ENCODE results near the gene EMD.
"Not testable (repeated sequence)": the region's sequence is repeated elsewhere in the genome, so short reads cannot be mapped to it uniquely, and the experiment has no call there.

EMD gene

DNA sequence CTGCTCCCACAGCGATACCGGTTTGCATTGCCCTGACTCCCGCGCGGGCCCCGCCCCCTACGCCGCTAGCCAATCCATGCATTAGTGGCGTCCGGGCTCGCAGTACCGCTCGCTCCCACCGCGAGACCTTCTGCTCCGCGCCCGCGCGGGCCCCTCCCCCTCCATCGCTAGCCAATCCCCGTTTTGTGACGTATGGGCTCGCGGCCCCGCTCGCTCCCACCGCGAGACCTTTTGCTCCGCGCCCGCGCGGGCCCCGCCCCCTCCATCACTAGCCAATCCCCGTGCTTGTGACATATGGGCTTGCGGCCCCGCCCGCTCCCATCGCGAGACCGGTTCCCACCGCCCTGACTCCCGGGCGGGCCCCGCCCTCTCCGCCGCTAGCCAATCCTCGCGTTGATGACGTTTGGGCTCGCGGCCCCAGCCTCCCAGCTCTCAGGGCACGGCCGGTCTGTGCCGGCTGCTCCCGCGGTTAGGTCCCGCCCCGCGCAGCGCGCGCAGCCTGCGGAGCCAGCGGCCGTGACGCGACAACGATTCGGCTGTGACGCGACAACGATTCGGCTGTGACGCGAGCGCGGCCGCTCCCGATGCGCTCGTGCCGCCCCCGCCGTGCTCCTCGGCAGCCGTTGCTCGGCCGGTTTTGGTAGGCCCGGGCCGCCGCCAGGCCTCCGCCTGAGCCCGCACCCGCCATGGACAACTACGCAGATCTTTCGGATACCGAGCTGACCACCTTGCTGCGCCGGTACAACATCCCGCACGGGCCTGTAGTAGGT is at the start of gene EMD:
EMD (plus strand) TSS at position 497 of the 770 bp plus-strand sequence; CDS start at position 687, 190 bp downstream.
- peak; percentile 96 for DNase-seq (ENCODE audit: low spot score)

DNA sequence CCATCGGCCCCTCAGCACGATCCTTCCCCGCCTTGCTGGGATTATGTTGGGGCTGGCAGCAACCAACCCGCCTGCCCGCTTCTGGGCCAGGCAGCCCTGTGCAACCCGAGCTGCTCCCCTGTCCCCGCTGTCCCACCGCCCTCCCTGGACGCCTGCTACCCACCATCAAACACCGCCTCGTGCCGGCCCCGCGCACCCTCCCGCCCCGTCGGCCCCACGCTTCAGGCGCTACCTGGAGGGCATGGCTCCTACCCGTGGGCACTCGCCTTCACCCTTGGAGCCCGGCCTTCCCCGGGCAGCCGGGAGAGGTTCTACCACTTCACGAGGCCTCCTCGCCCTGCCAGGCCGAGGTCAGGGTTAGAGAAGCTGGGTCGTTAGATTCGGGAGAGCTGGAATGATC is 46.5 kb upstream of the EMD start:
- no peak for DNase-seq (ENCODE audit: low spot score)

DNA sequence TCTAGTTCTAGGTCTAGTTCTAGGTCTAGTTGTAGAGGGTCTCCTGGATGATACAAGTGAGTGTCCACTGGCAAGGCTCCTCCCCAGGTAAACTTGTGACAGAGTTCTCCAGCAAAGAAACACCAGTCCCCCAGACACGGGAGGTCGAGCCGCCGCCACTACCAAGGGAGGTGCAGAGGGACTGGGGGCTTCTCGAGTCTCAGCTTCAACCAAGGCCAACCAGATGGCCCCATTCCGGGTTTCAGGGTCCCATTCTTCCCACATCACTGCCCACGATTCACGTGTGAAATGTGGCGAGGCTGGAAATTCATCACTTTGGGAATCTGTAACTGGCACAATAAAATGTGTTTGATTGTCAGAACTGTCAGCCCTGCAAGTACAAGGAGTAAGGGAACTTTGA is 46.0 kb upstream of the EMD start:
- DNase-seq (ENCODE audit: low spot score), result no peak

DNA sequence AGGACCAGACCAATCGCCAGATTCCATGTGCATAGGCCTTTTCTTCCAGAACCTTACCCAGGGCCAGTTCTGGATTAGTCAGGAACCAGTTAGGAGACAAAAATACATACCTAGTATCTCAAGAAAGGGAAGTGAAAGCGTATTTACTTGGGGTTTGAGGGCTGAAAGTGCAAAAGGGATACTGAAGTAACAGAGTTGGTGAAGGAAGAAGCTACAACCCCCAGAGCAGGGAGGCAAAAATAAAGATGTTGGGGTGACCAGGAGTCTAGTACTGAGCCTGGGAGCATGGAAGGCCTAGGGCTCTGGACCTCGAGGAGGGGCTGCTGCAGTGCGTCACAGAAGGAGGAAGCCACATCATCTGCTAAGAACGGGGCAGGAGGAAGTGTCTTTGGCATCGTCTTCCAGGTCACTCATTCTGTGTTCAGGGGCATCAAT is 45.2 kb upstream of the EMD start:
- DNase-seq (ENCODE audit: low spot score), result no peak

DNA sequence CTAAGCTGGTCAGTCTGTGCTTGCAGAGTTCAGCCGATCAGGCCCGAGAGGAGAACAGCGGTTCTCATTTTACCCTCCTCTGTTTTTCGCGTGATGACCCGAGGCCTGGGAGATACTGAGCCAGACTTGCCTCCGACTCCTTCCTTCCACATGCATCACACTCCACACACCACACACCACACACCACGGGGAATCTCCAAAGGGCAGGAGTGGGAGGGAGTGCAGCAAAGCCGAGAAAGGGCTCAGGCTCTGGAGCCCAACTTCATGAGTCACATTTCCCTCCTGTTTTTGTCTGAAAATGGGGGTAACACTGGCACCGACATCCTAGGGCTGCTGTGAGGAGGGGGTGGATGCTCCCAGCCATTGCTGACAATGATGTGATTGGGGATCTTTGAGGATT is 44.6 kb upstream of the EMD start:
- no peak for DNase-seq (ENCODE audit: low spot score)

DNA sequence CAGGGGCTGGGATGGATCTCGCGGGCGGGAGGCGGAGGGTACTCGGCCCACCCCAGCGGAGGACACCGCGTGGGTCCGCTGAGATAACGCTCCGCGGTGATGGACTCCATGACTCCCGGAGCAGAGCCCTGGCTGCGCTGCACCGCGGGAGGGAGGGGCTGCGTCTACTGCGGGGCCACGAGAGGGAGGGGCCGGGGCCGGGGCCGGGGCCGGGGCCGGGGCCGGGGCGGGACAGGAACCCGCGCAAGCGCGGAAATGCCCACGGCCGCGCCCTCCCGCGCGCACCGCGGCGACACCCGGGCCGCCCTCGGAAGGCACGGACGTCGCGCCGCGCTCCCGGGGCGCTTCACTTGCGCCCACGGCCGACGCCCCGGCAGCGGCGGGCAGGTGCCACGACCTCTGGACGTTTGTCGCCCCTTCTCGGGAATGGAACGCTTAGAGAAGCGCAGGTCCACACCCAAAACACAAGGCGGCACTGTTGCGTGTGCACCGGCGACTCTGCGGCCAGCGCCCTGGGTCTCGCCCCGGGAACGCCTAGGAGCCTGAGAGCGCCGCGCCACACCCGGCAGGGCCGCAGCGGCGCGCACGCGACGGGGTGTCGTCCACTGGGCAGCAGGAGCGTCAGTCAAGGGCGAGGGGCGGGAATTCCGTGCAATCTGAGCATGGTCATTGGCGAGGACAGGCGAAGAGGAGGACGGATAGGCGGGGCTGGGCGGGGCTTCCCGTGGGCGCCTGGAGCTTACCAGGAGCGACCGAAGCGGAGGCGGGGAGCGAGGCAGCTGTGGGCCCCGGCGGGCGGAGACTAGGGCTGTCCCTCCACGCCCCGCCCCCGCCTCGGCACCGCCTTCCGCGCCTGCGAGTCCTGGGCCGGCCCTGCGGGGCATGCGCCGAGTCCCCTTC is 37.4 kb upstream of the EMD start:
- DNase-seq (ENCODE audit: low spot score), result not testable (repeated sequence)

DNA sequence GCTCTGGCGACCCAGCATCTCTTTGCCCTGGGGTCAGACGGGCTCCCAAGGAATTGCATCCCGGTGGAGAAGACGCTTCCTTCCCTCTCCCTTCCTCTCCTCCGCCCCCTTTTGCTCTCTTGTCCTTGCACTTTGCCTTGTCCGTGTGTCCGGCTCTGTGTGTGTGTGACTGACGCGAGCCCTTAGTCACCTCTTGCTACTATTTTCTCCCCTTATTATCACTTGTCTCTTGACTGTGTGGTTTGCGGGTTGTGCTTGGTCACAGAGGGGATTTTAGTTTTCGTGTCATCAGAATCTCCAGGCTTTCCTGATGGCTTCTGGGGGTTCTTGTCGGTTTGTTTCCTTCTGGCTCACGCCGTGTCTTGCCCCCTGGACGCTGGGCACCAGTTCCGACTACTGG is 36.0 kb upstream of the EMD start:
- not testable (repeated sequence) for DNase-seq (ENCODE audit: low spot score)

DNA sequence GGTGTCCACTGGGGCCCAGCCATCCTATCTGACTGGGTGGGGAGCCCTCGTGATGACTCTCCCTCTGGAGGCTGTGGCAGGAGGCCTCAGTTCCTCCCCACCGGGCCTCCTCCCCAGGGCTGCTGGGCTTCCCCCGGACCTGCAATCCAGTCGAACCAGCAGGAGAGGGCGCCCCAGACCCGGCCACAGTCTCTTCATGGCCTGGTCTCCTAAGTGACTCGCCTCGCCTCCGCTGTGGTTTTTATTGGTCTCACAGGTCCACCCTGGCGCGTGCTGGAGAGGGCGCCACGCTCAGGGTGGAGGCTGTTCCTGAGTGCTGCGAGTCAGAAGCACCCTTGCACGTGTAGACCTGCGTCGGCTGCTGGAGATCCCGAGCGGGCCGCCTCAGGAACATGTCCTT is 35.5 kb upstream of the EMD start:
- not testable (repeated sequence) for DNase-seq (ENCODE audit: low spot score)

DNA sequence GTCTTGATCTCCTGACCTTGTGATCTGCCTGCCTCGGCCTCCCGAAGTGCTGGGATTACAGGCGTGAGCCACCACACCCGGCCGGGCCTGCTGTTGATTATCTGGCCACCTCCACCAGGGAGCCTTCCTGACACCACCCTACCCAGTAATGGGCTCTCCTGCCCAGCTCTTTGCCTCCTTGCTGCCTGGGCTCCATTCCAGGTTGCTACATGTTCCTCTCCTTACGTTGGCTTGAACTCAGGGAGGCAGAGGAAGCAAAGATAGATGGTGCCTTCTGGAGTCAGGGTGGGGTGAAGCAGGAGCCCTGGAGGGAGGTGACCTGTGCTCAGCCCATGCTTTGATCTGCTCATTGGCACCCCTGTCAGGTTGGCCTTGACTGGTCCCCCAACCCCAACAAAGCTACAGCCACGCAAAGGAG is 31.0 kb upstream of the EMD start:
- no peak for DNase-seq (ENCODE audit: low spot score)

DNA sequence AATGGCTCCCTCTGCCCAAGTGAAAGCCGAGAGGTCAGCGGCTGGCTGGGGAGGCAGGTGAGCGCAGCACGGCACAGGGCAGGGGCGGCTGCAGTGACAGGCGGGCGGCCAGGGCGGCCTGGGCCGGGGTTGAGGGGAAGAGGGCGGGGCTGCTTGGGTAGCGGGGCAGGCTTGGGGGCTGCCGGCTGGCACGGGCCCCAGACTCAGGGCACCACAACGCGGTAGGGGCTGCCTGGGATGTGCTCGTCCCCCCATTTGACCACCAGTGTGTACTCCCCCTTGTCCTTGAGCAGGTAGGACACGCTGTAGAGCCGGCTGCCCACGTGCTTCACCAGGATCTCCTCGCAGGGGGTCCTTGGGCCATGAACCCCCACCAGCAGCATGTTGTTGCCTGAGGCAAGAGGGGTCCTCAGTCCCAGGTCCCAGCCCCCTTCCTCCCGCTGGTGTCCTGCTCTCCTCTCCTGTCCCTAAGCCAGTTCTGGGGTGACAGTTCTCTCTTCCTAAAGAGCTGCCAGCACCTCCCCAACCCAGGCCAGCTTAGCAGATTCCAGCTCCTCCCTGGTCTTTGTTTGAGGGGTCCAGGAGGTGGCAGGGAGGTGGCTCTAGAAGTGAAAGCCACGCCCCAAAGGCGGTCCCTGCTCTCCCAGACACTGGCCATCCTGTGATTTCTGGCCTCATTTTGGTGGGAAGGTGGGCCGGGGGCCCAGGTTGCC is 30.3 kb upstream of the EMD start:
- DNase-seq (ENCODE audit: low spot score), result no peak

DNA sequence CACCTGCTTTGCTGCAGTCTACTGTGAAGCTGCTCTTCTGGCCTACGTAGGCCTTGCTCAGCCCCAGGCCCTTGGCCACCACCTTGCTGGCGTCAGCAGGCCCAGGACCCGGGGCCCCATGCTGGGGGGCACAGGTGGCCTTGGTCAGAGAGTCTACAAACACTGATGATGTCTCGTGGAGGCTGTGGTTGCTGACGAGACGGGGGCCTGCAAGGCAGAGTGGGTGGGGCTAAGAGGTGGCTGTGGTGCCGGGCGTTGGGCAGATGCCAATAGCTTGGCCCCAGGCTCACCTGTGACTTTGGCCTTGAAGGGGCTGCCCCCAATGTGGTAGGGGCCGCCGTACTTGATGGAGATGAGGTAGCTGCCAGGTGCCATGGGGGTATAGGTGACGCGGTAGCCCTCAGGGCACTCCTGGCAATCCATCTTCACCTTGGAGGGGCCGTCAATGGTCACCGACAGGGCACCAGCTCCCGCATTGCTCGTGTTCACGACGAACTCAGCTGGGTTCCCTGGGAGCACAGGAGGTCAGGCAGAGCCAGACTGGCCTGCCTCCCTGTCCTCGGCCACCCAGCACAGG is 29.6 kb upstream of the EMD start:
- DNase-seq (ENCODE audit: low spot score), result no peak

DNA sequence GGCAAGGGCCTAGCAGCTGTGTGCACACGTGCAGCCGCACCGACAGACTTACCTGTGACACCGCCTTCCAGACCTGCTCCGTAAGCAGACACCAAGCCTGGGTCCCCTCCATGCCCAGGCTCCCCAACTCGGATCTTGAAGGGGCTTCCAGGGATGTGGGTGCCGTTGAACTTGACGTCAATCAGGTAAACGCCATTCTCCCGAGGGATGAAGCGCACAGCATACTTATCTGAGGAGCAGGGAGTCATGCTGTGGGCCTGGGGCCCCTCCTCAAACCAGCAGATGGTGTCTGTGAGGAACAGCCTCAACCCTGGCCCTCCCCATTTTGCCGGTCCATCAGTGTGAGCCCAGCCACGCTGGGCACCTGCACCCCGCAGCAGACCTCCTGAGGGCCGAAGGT is 29.1 kb upstream of the EMD start:
- no peak for DNase-seq (ENCODE audit: low spot score)

DNA sequence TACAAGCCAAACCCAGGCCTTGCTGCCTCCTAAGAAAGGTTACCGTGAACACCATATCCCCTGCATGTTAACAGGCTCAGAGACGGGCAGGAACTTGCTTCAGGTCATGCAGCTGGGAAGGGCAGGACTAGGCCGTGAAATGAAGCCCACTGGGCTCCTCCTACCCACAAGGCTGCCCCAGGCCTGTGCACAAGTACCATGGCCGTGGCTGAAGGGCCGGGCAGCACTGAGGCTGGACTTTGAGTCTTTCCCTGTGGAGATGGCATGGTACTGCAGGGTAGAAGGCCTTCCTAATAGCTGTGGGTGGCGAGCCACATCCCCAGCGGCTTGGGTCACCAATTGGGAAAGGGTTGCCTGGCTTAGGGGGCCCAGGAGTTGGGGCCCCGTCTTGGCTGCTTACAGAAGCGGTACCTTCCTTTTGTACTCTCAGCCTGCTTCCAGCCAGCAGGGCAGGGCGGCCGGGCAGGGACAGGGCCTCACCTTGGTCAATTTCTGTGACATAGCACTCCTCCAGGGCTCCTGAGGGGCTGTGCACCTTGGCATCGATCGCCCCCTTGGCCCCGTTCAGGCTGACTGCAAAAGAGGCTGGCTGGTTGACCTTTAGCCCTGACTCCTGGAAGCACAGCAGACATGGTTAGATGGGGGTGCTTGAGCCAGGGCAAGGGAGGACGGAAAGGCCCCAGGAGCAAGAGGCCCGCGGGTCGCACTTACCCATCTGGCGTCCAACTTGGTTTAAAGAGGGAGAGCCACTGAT is 28.5 kb upstream of the EMD start:
- DNase-seq (ENCODE audit: low spot score), result no peak

DNA sequence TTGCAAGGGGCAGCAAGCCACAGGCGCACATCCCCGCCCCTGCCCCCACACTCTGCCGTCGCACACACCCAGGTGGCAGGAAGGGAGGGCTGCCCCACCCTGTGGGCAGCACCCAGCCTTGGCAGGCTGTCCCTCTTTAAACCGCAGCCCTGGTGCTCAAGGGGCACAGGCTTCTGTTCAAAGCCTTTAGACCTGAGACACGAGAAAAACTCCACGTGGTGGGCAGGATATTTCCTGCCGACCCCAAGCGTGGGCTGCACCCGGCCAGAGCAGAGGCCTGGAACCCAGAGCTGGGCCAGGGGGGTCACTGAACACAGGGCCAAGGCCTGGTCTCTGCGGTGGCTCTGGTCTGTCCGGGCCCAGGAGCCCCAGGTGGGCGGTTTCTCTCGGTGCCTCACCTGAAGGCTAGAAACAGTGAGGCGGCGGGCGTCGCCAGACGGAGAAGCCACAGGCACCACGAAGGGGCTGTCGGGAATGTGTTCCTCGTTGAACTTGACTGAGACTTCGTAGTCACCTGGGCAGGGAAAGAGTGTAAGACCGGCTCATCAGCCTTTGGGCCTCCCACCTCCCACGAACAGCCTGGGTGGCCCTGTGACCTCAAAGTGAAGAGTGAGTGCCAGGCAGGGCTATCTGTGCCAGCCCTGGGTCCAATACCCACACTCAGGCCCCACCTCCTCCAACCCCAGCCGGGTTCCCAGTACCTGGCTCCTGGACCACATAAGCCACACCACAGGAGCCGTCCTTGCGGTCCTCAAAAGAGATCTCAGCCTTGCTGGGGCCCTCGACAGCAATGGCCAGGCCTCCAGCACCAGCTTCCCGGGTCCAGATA is 27.7 kb upstream of the EMD start:
- DNase-seq (ENCODE audit: low spot score), result no peak

DNA sequence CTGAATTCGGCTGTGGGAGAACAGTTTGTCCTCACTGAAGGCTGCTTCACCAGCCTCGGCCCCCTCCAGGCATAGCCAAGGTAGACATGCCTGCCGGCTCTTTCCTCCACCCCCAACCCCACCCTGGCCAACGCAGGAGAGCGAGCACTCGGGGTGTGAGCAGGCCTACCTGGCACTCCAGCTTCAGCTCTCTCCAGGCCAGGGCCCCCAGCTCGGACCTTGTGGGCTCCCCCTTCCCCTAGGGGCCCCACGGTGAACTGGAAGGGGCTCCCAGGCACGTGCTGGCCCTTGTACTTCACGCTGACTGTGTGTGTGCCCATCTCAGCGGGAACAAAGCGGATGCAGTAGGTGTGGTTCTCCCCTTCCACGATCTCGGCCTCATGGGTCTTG is 27.1 kb upstream of the EMD start:
- DNase-seq (ENCODE audit: low spot score), result no peak

DNA sequence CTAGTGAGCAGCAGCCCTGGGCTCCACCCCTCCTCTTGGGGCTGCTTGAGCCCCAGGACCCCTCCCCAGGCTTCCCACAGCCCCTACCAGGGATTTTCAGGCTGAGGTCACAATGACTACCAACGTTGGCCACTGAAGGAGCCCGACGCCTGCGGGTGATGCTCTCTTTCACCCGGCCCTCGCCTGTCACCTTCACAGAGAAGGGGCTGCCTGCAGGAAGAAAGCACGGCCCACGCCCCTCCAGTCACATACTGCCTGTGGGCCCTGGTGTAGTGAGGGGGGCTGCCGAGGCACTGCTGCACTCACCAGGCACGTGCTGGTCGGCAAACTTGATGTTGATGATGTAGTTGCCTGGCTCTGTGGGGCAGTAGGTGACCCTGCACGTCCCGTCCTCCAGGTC is 26.6 kb upstream of the EMD start:
- no peak for DNase-seq (ENCODE audit: low spot score)

DNA sequence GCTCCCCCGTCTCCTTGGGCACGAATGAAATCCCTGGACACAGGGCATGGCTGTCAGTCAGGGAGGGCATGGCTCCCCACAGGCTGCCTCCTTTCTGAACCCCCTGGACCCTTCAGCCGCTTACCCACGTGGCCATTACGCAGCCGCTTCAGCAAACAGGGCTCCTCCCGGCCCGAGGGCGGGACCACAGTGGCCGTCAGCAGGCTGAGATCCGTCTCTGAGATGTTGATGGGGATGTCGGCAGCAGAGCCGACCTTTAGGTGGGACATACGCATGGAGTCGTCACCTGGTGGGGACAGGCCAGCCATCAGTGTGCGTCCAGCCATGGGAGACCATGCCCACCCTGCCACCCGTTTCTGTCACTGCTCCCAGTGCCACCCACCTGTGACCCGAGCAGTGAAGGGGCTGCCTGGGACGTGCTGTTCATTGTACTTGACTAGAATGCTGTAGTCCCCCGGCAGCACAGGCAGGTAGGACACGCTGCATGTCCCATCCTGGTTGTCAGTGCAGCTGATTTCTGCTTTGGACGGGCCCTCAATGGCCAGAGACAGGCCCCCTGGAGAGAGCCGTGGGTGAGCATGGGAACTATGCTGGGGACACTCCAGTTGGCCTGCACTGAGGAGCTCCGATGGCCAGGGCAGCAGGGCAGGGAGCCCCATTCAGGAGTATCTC is 25.8 kb upstream of the EMD start:
- no peak for DNase-seq (ENCODE audit: low spot score)

DNA sequence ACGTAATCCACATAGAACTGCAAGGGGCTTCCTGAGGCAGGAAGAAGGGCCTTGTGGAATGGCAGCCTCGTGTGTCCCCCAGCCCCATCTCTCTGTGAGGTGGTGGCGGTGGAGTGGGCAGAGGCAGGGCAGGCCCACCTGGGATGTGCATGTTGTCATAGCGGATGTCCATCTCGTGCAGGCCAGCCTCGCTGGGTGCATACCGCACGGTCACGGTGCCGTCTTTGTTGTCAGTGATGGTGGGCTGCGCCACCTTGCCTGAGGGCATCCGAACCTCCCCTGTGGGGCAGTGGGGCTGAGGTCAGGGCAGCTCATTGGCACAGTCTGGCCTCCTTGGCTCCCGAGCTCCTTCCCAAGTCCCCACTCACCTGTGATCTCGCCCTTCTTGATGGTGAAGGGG is 25.1 kb upstream of the EMD start:
- no peak for DNase-seq (ENCODE audit: low spot score)

DNA sequence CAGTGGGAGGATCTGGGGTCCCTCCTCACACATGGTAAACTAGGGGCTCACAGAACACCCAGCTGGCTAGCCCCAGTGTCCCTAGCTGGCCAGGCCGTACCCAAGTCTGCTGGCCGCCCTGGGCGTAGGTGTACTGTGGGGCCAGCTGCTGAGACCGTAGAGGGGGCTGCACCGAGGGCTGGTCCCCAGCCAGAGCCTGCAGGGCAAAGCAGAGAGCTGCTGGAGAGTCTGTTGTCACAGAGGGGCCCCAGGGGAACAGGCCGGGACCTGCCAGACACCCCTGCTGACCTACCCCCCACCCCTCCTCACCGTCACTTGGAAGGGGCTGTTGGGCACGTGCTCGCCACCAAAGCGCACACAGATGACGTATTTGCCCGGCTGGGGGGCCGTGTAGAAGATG is 24.6 kb upstream of the EMD start:
- no peak for DNase-seq (ENCODE audit: low spot score)

All from globus pallidus (tissue), 1 donor.